SK-N-SH treated with all-trans-retinoic acid at 6 μM for 48 hours (cell line): Measurements from ENCODE around the gene CASP9.

Experiments
- ATAC-seq: fragments of 200-7000 bp; cut with Tn5 transposase; 3 replicates; pipeline ENCODE4 v1.9.1; 2020; ENCODE audit warnings: mild to moderate bottlenecking, moderate library complexity
- ARNTL ChIP-seq: fragments of 450-650 bp; formaldehyde crosslinking; IDR thresholded peaks from 2 replicates; pipeline ENCODE4 v1.5.0; 2020; ENCODE audit warnings: low read depth, mild to moderate bottlenecking, moderate library complexity, borderline replicate concordance
- CREB5 ChIP-seq: fragments of 250-450 bp; sonication (Bioruptor Pico); IDR thresholded peaks from 2 replicates; pipeline ENCODE4 v1.5.1; 2020; ENCODE audit warnings: low read depth, mild to moderate bottlenecking, moderate library complexity
- CSRNP3 ChIP-seq: fragments of 250-450 bp; sonication (Bioruptor Pico); IDR thresholded peaks from 2 replicates; pipeline ENCODE4 v1.5.1; 2021; ENCODE audit warnings: mild to moderate bottlenecking, moderate library complexity
- ESRRG ChIP-seq: fragments of 250-450 bp; sonication (Bioruptor Pico); IDR thresholded peaks from 2 replicates; pipeline ENCODE4 v1.6.1; 2021; ENCODE audit warnings: mild to moderate bottlenecking
- GLIS3 ChIP-seq: fragments of 250-450 bp; sonication (Bioruptor Pico); IDR thresholded peaks from 2 replicates; pipeline ENCODE4 v1.5.0; 2020; ENCODE audit warnings: mild to moderate bottlenecking, moderate library complexity
- ISL1 ChIP-seq: fragments of 250-450 bp; sonication (Bioruptor Pico); IDR thresholded peaks from 2 replicates; pipeline ENCODE4 v2.1.2; 2022; ENCODE audit warnings: mild to moderate bottlenecking, moderate library complexity
- OSR1 ChIP-seq: fragments of 250-450 bp; sonication (Bioruptor Pico); IDR thresholded peaks from 2 replicates; pipeline ENCODE4 v1.8.0; 2022; ENCODE audit warnings: moderate library complexity, mild to moderate bottlenecking, inconsistent platforms
- PATZ1 ChIP-seq: fragments of 250-450 bp; sonication (Bioruptor Pico); IDR thresholded peaks from 2 replicates; pipeline ENCODE4 v1.8.0; 2020; ENCODE audit warnings: mild to moderate bottlenecking, moderate library complexity, borderline replicate concordance
- POU6F1 ChIP-seq: fragments of 250-450 bp; sonication (Bioruptor Pico); IDR thresholded peaks from 2 replicates; pipeline ENCODE4 v1.8.0; 2021; ENCODE audit warnings: low read depth, mild to moderate bottlenecking, moderate library complexity, borderline replicate concordance
- PPARA ChIP-seq: fragments of 250-450 bp; sonication (Bioruptor Pico); IDR thresholded peaks from 2 replicates; pipeline ENCODE4 v1.5.0; 2020; ENCODE audit warnings: mild to moderate bottlenecking, borderline replicate concordance
- RARB ChIP-seq: fragments of 250-450 bp; sonication (Bioruptor Pico); IDR thresholded peaks from 2 replicates; pipeline ENCODE4 v1.8.0; 2021; ENCODE audit warnings: mild to moderate bottlenecking, moderate library complexity
- SNAI2 ChIP-seq: fragments of 250-450 bp; sonication (Bioruptor Pico); IDR thresholded peaks from 2 replicates; pipeline ENCODE4 v1.5.0; 2020; ENCODE audit warnings: mild to moderate bottlenecking, moderate library complexity
- TCF4 ChIP-seq: fragments of 250-450 bp; sonication (Bioruptor Pico); IDR thresholded peaks from 2 replicates; pipeline ENCODE4 v1.8.0; 2021; ENCODE audit warnings: mild to moderate bottlenecking, moderate library complexity, borderline replicate concordance
- ZC3H10 ChIP-seq: fragments of 250-450 bp; sonication (Bioruptor Pico); IDR thresholded peaks from 2 replicates; pipeline ENCODE4 v1.5.1; 2021; ENCODE audit warnings: mild to moderate bottlenecking, moderate library complexity
- ZFP3 ChIP-seq: fragments of 250-450 bp; sonication (Bioruptor Pico); IDR thresholded peaks from 2 replicates; pipeline ENCODE4 v1.5.0; 2020; ENCODE audit warnings: mild to moderate bottlenecking, moderate library complexity
- ZFP30 ChIP-seq: fragments of 450-650 bp; formaldehyde crosslinking; IDR thresholded peaks from 2 replicates; pipeline ENCODE4 v1.5.0; 2022; ENCODE audit warnings: mild to moderate bottlenecking, moderate library complexity
- ZNF565 ChIP-seq: fragments of 450-650 bp; formaldehyde crosslinking; conservative IDR thresholded peaks from 2 replicates; pipeline ENCODE4 v1.5.0; 2020; ENCODE audit warnings: low read depth, mild to moderate bottlenecking, moderate library complexity
- ZNF8 ChIP-seq: fragments of 450-650 bp; formaldehyde crosslinking; IDR thresholded peaks from 2 replicates; pipeline ENCODE4 v1.5.0; 2020; ENCODE audit warnings: mild to moderate bottlenecking, moderate library complexity

CASP9 gene

GRCh38 chr1:15524021-15524282 lies at the start of gene CASP9:
Gene CASP9, minus strand, starts transcription at chr1:15524215. Its CDS starts 15 bp downstream, at chr1:15524200.
- ATAC-seq = no peak
- TF ChIP-seq ISL1 (CRISPR knock-in tag) = no peak
- no peak for TF ChIP-seq CREB5
- TF ChIP-seq ZC3H10 (CRISPR knock-in tag) = no peak
- TF ChIP-seq ARNTL (CRISPR knock-in tag) = no peak
- TF ChIP-seq ZNF8 = no peak
- TF ChIP-seq, all 23 proteins: peak for 0

- no peak for TF ChIP-seq POU6F1 (CRISPR knock-in tag)
- TF ChIP-seq ESRRG (CRISPR knock-in tag) = no peak
- TF ChIP-seq PATZ1 (CRISPR knock-in tag) = no peak
- no peak for TF ChIP-seq PPARA (CRISPR knock-in tag)
- no peak for TF ChIP-seq CREB5
- TF ChIP-seq ZNF8 = no peak
- TF ChIP-seq TCF4 (CRISPR knock-in tag) = no peak
- TF ChIP-seq ZNF565 (CRISPR knock-in tag) = no peak
- TF ChIP-seq SNAI2 (CRISPR knock-in tag) = no peak
- TF ChIP-seq ZFP3 (CRISPR knock-in tag) = no peak
- TF ChIP-seq ZFP30 (CRISPR knock-in tag) = no peak
- TF ChIP-seq CSRNP3 = no peak
- TF ChIP-seq OSR1 (CRISPR knock-in tag) = no peak
- no peak for ATAC-seq
Observed at GRCh38 chr1:15573477-15573876, 49.5 kb upstream of the CASP9 start.

- ATAC-seq = no peak
- TF ChIP-seq ISL1 (CRISPR knock-in tag) = no peak
- no peak for TF ChIP-seq GLIS3 (CRISPR knock-in tag)
- TF ChIP-seq PPARA (CRISPR knock-in tag) = no peak
- TF ChIP-seq ZNF8 = no peak
- no peak for TF ChIP-seq PATZ1 (CRISPR knock-in tag)
- TF ChIP-seq RARB (CRISPR knock-in tag) = no peak
- TF ChIP-seq CSRNP3 = no peak
- no peak for TF ChIP-seq ZC3H10 (CRISPR knock-in tag)
Observed at GRCh38 chr1:15571266-15571665, 47.3 kb upstream of the CASP9 start.
